Natural killer cell (primary cell): Measurements from ENCODE around the gene MGMT. TPM values are rescaled to one million over a fixed set of nuclear protein-coding genes. Genes with fewer than 3 reads are reported as not detected.

Experiments
- ATAC-seq, 3 donors: fragments of 150-1000 bp in 2 of 3; fragments of 200-7000 bp in 1 of 3; cut with Tn5 transposase; 1 replicate in 1 of 3; 2 replicates in 2 of 3; pipeline ENCODE4 v1.10.0; 2021; ENCODE audit warnings: mild to moderate bottlenecking in 2 of 3, moderate library complexity in 2 of 3
- DNase-seq, 2 donors: peaks; one replicate each; pipeline versions ENCODE4 v3.0.0 to v3.0.0-alpha.2; 2013 to 2021; ENCODE audit warnings: mixed read lengths in 1 of 2
- H3K27ac ChIP-seq: one replicate; pipeline ENCODE4 v1.5.1; 2013; ENCODE audit warnings: mild to moderate bottlenecking, low read length
- H3K27me3 ChIP-seq: one replicate; pipeline ENCODE4 v1.6.1; 2013; ENCODE audit warnings: low read length; ENCODE audit not compliant: control insufficient read depth, insufficient read depth
- H3K36me3 ChIP-seq: one replicate; pipeline ENCODE4 v1.6.1; 2013; ENCODE audit warnings: low read length; ENCODE audit not compliant: control insufficient read depth, insufficient read depth
- H3K4me1 ChIP-seq: one replicate; pipeline ENCODE4 v1.6.1; 2013; ENCODE audit warnings: low read length; ENCODE audit not compliant: control insufficient read depth, insufficient read depth
- H3K4me3 ChIP-seq: one replicate; pipeline ENCODE4 v1.5.1; 2013; ENCODE audit warnings: low read length
- H3K9me3 ChIP-seq: one replicate; pipeline ENCODE4 v1.6.1; 2013; ENCODE audit warnings: low read length; ENCODE audit not compliant: control insufficient read depth, insufficient read depth
- H3K27ac Mint-ChIP-seq, 2 donors: one replicate each; pipeline ENCODE4 v1.8.0; 2022; ENCODE audit warnings: mild to moderate bottlenecking in 2 of 2, mixed read lengths in 2 of 2, moderate library complexity in 1 of 2
- H3K27me3 Mint-ChIP-seq, 2 donors: one replicate each; pipeline ENCODE4 v1.8.0; 2022; ENCODE audit warnings: low read depth in 2 of 2, mixed read lengths in 2 of 2
- H3K36me3 Mint-ChIP-seq: one replicate; pipeline ENCODE4 v1.8.0; 2022; ENCODE audit warnings: mixed read lengths
- H3K4me1 Mint-ChIP-seq, 2 donors: one replicate each; pipeline ENCODE4 v1.8.0; 2022; ENCODE audit warnings: mixed read lengths in 2 of 2
- H3K4me3 Mint-ChIP-seq: one replicate; pipeline ENCODE4 v1.8.0; 2022; ENCODE audit warnings: mild to moderate bottlenecking, moderate library complexity, mixed read lengths
- H3K9me3 Mint-ChIP-seq, 2 donors: one replicate each; pipeline ENCODE4 v1.8.0; 2022; ENCODE audit warnings: mixed read lengths in 2 of 2
- CTCF ChIP-seq: fragments of 200-600 bp; IDR thresholded peaks from one replicate; pipeline ENCODE4 v1.8.0; 2022; ENCODE audit warnings: antibody characterized with exemption
- WGBS: methylation state at CpG from one replicate; pipeline ENCODE4 v1.1.7; 2013; ENCODE audit warnings: missing lambda C conversion rate; ENCODE audit not compliant: insufficient coverage; 5-methylcytosine and 5-hydroxymethylcytosine counted together
- intact Hi-C: fragments of 100-400 bp; cut with micrococcal nuclease; formaldehyde crosslinking; loops from one replicate; pipeline ENCODE4 v1.14.2; 2022
- total RNA-seq, 4 donors: library from RNA; stranded (reverse); fragments of 120-200 nt in 1 of 4; gene quantifications; one replicate each; pipeline versions ENCODE4 v1.2.3 to v1.2.4, GENCODE V29; 2013 to 2022

MGMT gene
- total RNA-seq, 3 donors from 2014 or later (not counting 1 experiment from before 2014, with no cell fraction given), result 16.5 to 19.7 (median 18.8) TPM

DNA sequence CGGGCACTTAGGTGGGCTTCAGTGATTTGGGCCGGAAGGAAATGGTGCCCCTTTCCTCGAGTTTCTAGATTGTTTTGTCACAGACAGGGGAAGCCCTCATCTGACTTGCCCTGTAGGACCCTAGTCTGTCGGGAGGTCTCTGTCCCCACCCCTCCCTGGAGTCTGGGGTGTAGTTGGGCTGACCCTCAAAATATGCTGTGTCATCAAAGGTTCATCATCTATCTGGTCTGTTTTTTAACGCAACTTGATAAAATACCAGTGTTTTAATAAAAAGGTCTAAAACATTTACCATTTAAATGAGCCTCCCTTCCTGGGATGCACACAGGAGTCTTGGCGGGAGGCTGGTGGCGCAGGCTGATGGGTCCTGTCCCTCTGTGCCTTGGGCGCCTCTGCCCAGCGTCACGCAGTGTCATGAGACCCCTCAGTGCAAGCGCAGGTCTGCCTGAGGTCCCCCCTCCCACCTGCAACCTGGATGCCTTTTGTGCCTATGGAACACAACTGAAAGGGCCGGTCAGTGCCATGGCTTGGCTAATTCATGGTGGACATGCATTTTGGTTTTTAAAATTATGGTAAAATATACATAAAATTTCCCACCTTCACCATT, 146.4 kb downstream of the MGMT start:
- Histone ChIP-seq H3K4me3 (no peak overlapping the region), H3K27me3 (no peaks in the 10 kb centered on the region), H3K36me3 (no peaks in the 10 kb centered on the region), H3K9me3 (no peaks in the 10 kb centered on the region), H3K27ac (no peak overlapping the region), H3K4me1 (no peaks in the 10 kb centered on the region)
- DNase-seq, result no peak
- H3K36me3 Mint-ChIP-seq, result no peaks in the 10 kb centered on the region
- intact Hi-C loops, result loop anchor here (5.0 kb wide), 1 partner anchor 39 kb away; no protein-coding TSS in a partner anchor
- H3K4me1 Mint-ChIP-seq, result peaks cover 25 to 49% of the 10 kb centered on the region in 2 donors
- H3K9me3 Mint-ChIP-seq, result no peaks in the 10 kb centered on the region
- H3K27me3 Mint-ChIP-seq, result no peaks in the 10 kb centered on the region
- TF ChIP-seq CTCF, result no peak
- ATAC-seq, result no peak
- 92% methylated on average over 12 of the region's 12 CpGs for WGBS
- H3K4me3 Mint-ChIP-seq, result no peak overlapping the region
- H3K27ac Mint-ChIP-seq, result no peak overlapping the region

GRCh38 chr10:129614341-129614740, 147.3 kb downstream of the MGMT start:
- H3K36me3 Mint-ChIP-seq, result no peaks in the 10 kb centered on the region
- Histone ChIP-seq H3K27ac (no peak overlapping the region), H3K36me3 (no peaks in the 10 kb centered on the region), H3K4me1 (no peaks in the 10 kb centered on the region), H3K9me3 (no peaks in the 10 kb centered on the region), H3K27me3 (no peaks in the 10 kb centered on the region), H3K4me3 (no peak overlapping the region)
- no peak overlapping the region for H3K27ac Mint-ChIP-seq
- TF ChIP-seq CTCF, result no peak
- H3K4me3 Mint-ChIP-seq, result no peak overlapping the region
- H3K27me3 Mint-ChIP-seq, result no peaks in the 10 kb centered on the region
- ATAC-seq (no peak), DNase-seq (no peak)
- intact Hi-C loops, result loop anchor here (5.0 kb wide), 1 partner anchor 38 kb away; no protein-coding TSS in a partner anchor
- 89% methylated on average over 19 of the region's 19 CpGs for WGBS
- H3K9me3 Mint-ChIP-seq, result no peaks in the 10 kb centered on the region
- H3K4me1 Mint-ChIP-seq, result peaks cover 25 to 49% of the 10 kb centered on the region in 2 donors

GRCh38 chr10:129615381-129615780, 148.3 kb downstream of the MGMT start:
- no peaks in the 10 kb centered on the region for H3K36me3 Mint-ChIP-seq
- H3K9me3 Mint-ChIP-seq, result no peaks in the 10 kb centered on the region

More at GRCh38 chr10:129615381-129615780, 148.3 kb downstream of the MGMT start:
- Mint-ChIP-seq H3K4me1 (peaks cover 25 to 42% of the 10 kb centered on the region in 2 donors), H3K27ac (no peak overlapping the region), H3K4me3 (no peak overlapping the region), H3K27me3 (no peaks in the 10 kb centered on the region)
- ATAC-seq (no peak), DNase-seq (no peak)
- TF ChIP-seq CTCF, result no peak
- over 99% methylated on average over 9 of the region's 9 CpGs for WGBS
- Histone ChIP-seq H3K27me3 (no peaks in the 10 kb centered on the region), H3K27ac (no peak overlapping the region), H3K4me1 (no peaks in the 10 kb centered on the region), H3K36me3 (no peaks in the 10 kb centered on the region), H3K9me3 (no peaks in the 10 kb centered on the region), H3K4me3 (no peak overlapping the region)
- intact Hi-C loops, result no loop called here
